Measurements from ENCODE around the gene STPG1. TPM values are rescaled to one million over a fixed set of nuclear protein-coding genes. Genes with fewer than 3 reads are reported as not detected.

STPG1 gene
- polyA plus RNA-seq, 3 donors from 2014 or later = 0.42 to 0.62 TPM; not detected in 1

DNA sequence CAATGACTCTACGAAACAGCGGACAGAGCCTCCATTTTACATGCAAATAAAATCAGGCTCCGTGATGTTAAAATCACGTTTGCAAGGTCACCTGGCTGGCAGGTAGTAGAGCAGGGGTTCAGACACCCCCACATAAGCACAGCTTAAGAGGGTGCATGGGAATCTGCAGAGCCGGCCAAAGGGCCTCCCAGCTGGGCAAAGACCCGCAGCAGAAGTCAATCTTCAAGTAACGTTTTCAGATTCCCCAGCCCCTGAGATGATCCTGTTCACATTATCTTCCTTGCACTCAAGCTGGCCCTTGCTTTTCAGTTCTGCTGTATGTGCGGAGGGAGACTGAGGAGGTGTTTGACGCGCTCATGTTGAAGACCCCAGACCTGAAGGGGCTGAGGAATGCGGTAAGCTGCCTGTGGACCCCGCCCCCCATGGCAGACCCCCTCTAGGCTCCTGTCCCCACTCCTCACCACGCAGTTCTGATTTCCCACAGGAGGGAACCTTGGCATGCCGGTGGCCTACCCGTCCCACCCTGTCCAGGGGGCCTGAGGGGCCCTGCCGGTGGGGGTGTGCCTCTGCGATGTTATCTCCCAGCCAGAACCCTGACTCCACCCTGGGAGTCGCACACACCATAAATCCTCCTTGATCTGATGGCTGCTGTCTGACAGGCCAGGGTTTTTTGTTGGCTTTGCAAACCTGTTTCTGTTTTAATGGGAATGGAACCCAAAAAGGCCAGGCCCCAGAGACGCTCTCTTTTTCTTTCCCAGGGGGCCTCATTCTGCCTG, 66.2 kb downstream of the STPG1 start:
- Mint-ChIP-seq H3K4me3 (no peak overlapping the region), H3K27ac (no peak overlapping the region), H3K27me3 (ENCODE audit: low read depth in 3 of 3) (peaks cover 0 to 6% (median under 1%) of the 10 kb centered on the region in 3 donors), H3K4me1 (no peaks in the 10 kb centered on the region), H3K36me3 (no peaks in the 10 kb centered on the region), H3K9me3 (peaks cover 0 to under 1% (median 0%) of the 10 kb centered on the region in 6 donors)
- DNase-seq = no peak

DNA sequence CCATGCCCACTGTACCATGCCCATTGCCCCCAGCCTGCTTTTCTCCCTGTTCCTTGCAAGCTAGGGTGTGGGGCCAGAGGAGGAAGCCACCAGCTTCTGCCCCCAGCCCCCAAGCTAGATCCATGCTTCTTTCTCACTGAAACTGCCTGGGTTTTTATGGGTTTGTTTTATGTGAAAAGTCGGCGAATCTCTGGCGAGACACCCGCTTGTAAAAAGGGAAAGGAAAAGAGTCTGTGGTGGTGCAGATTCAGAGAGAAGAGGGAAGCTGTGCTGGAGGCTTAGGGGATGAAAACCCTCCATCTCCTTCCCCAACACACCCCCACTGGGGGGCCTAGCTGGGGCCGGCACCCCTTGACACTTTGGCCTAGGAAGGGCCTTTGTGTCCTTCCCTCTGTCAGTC, 68.2 kb downstream of the STPG1 start:
- H3K4me3 Mint-ChIP-seq = no peak overlapping the region
- no peaks in the 10 kb centered on the region for H3K4me1 Mint-ChIP-seq
- peaks cover 0 to 1% (median 0%) of the 10 kb centered on the region in 6 donors for H3K9me3 Mint-ChIP-seq
- H3K27ac Mint-ChIP-seq = no peak overlapping the region
- H3K27me3 Mint-ChIP-seq (ENCODE audit: low read depth in 3 of 3) = peaks cover 0 to 5% (median 3%) of the 10 kb centered on the region in 3 donors
- no peak for DNase-seq
- no peaks in the 10 kb centered on the region for H3K36me3 Mint-ChIP-seq

DNA sequence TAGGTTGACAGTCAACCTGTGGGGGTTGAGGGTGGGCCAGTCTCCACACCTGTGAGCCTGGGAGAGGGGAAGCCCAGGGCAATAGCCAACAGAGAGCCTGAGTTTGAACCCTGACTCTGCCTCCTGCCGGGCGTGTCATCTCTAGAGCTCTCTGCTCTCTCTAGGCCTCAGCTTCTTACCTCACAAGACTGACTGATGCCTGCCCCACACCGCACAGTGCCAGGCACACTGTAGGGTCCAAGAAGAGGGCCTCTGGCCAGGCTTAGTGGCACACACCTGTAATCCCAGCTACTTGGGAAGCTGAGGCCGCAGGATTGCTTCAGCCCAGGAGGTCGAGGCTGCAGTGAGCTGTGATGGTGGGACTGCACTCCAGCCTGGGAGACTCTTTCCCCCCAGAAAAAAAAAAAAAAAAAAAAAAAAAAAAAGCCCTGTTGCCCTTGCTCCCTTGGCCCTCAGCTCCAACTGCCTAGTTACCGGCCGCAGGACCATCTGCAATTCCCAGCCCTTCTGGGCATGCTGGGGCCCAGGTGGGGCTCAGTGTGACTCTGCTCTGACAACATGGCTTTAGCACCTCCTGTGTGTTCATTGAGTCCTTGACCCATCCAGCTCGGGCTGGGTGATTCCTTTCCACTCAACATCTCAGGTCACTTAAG, 69.4 kb downstream of the STPG1 start:
- Mint-ChIP-seq H3K4me1 (no peaks in the 10 kb centered on the region), H3K27me3 (ENCODE audit: low read depth in 3 of 3) (peaks cover 0 to 5% (median 3%) of the 10 kb centered on the region in 3 donors), H3K27ac (no peak overlapping the region), H3K9me3 (peaks cover 0 to 1% (median 0%) of the 10 kb centered on the region in 6 donors), H3K36me3 (no peaks in the 10 kb centered on the region), H3K4me3 (no peak overlapping the region)
- DNase-seq = no peak

DNA sequence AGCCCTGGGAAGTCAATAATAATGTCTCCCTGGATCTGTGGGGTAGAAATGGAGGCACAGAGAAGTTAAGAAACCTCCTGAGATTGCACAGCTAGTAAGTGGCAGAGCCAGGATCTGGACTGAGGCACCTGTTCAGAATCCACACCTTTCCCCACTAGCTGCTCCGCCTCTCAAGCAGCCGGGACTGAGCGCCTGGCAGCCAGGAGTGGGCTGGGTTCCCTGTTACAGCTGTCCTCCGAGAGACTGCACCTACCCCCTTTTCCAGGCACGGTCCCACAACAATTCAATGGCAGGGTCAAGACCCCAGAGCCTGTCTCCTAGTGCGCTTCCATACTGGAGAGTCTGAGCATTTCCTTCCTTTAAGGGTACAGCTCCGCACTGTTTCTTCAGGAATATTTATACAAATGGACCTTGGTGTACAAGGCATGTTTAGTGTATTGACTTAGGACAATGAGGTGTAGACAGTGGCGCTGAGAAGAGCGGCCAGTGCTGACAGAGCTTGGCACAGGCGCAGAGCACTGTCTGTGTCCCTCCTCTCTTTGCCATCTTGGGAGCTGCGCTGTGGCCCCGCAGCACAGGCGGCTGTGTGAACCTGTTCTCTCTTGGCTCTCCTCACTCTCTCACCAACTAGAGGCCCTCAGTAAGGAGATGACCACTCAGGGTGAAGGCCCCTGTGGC, 70.0 kb downstream of the STPG1 start:
- peaks cover 0 to 1% (median 0%) of the 10 kb centered on the region in 6 donors for H3K9me3 Mint-ChIP-seq
- no peaks in the 10 kb centered on the region for H3K4me1 Mint-ChIP-seq
- H3K36me3 Mint-ChIP-seq = no peaks in the 10 kb centered on the region
- H3K27me3 Mint-ChIP-seq (ENCODE audit: low read depth in 3 of 3) = peaks cover 0 to 5% (median 1%) of the 10 kb centered on the region in 3 donors
- H3K27ac Mint-ChIP-seq = no peak overlapping the region
- no peak for DNase-seq
- H3K4me3 Mint-ChIP-seq = no peak overlapping the region

DNA sequence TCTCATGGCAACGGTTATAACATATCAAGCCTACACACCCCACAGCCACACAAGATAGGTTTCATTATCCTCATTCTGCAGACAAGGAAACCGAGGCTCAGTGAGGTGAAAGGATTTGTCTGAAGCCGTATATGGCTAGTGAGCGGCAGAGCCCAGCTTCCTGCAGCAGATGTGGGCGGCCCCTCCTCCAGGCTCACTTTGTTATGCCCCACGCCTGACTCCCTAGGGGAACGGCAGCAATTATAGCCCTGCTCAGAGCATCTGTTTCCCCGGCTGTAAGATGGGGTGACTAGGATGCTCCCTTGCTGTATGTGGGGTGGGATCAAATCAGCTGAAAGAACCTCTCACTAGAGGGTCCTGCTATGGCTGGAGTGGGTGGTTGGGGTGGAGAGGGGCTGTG, 72.3 kb downstream of the STPG1 start:
- Mint-ChIP-seq H3K36me3 (no peaks in the 10 kb centered on the region), H3K9me3 (peaks cover 0 to 1% (median 0%) of the 10 kb centered on the region in 6 donors), H3K27ac (no peak overlapping the region), H3K4me1 (no peaks in the 10 kb centered on the region), H3K27me3 (ENCODE audit: low read depth in 3 of 3) (peaks cover under 1 to 8% (median 1%) of the 10 kb centered on the region in 3 donors), H3K4me3 (no peak overlapping the region)
- DNase-seq = no peak

DNA sequence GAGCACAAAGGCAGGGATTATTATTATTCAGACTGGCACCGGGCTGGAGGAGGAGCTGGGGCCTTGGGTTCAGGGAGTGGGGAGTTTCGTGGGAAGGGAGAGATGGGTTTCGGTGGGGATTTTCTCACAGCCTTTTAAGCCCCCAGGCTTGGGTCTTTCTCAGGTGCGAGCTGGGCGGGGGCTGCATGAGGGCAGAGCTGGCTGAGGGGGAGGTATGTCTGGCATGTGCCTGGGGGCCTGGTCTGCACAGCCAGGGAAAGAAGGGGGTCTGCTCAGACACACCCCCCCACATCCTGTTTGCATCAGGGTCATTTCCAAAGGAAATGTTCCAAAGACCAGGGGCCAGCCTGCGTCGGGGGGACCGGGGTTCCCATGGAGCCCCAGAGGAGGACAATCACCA, 72.8 kb downstream of the STPG1 start:
- peaks cover 0 to 8% (median 1%) of the 10 kb centered on the region in 3 donors for H3K27me3 Mint-ChIP-seq (ENCODE audit: low read depth in 3 of 3)
- no peaks in the 10 kb centered on the region for H3K36me3 Mint-ChIP-seq
- no peak for DNase-seq
- no peaks in the 10 kb centered on the region for H3K4me1 Mint-ChIP-seq
- H3K9me3 Mint-ChIP-seq = peaks cover 0 to 1% (median 0%) of the 10 kb centered on the region in 6 donors
- no peak overlapping the region for H3K4me3 Mint-ChIP-seq
- no peak overlapping the region for H3K27ac Mint-ChIP-seq

DNA sequence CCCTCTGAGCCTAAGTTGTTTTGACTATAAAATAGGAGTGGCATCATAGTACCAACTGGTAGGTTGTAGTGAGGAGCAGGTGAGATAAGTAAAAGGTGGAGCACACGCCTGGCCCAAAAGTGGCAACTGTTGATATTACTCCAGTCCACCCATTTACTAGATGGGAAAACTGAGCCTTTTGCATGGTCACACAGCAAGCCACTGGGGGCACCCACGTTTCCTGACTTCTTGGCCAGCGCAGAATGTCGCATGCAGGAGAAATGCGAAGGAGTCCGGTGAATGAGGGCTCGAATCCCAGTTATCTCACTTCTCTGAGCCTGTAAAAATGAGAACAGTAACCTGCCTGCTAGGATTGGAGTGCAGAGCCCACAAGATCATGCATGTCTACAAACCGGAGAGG, 73.6 kb downstream of the STPG1 start:
- DNase-seq = no peak
- Mint-ChIP-seq H3K4me3 (no peak overlapping the region), H3K36me3 (no peaks in the 10 kb centered on the region), H3K27me3 (ENCODE audit: low read depth in 3 of 3) (peaks cover 0 to 8% (median 1%) of the 10 kb centered on the region in 3 donors), H3K9me3 (peaks cover 0 to 1% (median 0%) of the 10 kb centered on the region in 6 donors), H3K27ac (peak overlapping the region in 1 of 6 donors; percentile 8), H3K4me1 (no peaks in the 10 kb centered on the region)

DNA sequence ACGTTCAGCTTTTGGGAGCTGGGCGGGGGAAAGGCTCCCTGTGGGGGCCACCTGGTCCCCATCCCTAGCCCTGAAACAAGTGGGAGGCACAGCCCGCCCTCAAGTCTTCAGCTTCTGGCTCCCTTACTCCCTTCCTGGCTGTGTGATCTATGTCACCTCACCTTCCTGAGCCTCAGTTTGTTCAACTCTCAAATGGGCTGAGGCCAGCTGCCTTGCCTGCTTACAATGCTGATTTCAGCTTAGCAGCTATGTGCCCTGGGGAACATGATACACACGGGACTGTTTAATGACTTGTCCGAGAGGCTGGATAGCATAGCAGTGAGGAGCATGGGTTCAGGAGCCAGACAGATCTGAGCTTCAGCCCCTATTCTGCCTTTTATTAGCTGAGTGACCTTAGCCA, 75.1 kb downstream of the STPG1 start:
- no peak overlapping the region for H3K4me3 Mint-ChIP-seq

DNA sequence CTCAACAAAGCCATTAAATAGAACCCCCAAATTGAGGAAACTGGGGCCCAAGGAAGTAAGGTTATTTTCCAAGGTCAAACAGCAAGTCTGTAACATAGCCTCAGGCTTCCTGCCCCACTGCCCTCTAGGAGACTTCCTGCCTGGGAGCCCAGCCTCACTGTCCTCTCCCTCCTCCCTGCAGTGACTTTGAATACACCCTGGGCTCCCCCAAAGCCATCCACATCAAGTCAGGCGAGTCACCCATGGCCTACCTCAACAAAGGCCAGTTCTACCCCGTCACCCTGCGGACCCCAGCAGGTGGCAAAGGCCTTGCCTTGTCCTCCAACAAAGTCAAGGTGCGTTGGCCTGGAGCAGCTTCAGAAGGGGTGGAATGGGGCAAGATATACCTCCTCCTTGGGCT, 76.1 kb downstream of the STPG1 start:
- H3K4me1 Mint-ChIP-seq = no peaks in the 10 kb centered on the region
- H3K27me3 Mint-ChIP-seq (ENCODE audit: low read depth in 3 of 3) = peaks cover 0 to 8% (median 1%) of the 10 kb centered on the region in 3 donors
- no peak for DNase-seq
- H3K9me3 Mint-ChIP-seq = peaks cover 0 to 1% (median 0%) of the 10 kb centered on the region in 6 donors
- H3K27ac Mint-ChIP-seq = no peak overlapping the region
- H3K4me3 Mint-ChIP-seq = no peak overlapping the region
- H3K36me3 Mint-ChIP-seq = no peaks in the 10 kb centered on the region

More for the DNA sequence above, 75.1 kb downstream of the STPG1 start:
- peaks cover 0 to 8% (median 1%) of the 10 kb centered on the region in 3 donors for H3K27me3 Mint-ChIP-seq (ENCODE audit: low read depth in 3 of 3)
- H3K27ac Mint-ChIP-seq = no peak overlapping the region
- H3K4me1 Mint-ChIP-seq = no peaks in the 10 kb centered on the region
- H3K36me3 Mint-ChIP-seq = no peaks in the 10 kb centered on the region
- DNase-seq = no peak
- H3K9me3 Mint-ChIP-seq = peaks cover 0 to 1% (median 0%) of the 10 kb centered on the region in 6 donors

DNA sequence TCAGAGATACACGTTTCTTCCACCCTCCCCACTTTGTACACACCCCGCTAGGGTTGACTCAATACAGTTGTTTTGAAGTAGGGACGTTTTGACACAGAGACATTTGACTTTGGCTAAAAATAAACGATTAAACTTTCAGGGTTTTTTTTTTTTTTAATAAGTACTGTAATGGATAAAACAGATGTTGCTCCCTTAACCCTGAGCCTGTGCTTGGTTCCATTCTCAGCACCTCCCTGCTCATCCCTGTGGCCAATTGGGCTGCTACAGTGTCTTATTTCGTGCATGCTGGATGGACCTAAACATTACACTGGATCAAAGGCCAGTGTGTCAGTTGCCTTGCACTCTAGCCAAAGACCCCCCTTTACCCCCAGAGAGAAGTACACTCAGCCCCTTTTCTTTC, 77.5 kb downstream of the STPG1 start:
- H3K4me3 Mint-ChIP-seq = no peak overlapping the region
- no peaks in the 10 kb centered on the region for H3K4me1 Mint-ChIP-seq
- no peaks in the 10 kb centered on the region for H3K36me3 Mint-ChIP-seq
- H3K9me3 Mint-ChIP-seq = no peaks in the 10 kb centered on the region
- DNase-seq = no peak
- no peak overlapping the region for H3K27ac Mint-ChIP-seq
- peaks cover 1 to 5% (median 2%) of the 10 kb centered on the region in 3 donors for H3K27me3 Mint-ChIP-seq (ENCODE audit: low read depth in 3 of 3)

DNA sequence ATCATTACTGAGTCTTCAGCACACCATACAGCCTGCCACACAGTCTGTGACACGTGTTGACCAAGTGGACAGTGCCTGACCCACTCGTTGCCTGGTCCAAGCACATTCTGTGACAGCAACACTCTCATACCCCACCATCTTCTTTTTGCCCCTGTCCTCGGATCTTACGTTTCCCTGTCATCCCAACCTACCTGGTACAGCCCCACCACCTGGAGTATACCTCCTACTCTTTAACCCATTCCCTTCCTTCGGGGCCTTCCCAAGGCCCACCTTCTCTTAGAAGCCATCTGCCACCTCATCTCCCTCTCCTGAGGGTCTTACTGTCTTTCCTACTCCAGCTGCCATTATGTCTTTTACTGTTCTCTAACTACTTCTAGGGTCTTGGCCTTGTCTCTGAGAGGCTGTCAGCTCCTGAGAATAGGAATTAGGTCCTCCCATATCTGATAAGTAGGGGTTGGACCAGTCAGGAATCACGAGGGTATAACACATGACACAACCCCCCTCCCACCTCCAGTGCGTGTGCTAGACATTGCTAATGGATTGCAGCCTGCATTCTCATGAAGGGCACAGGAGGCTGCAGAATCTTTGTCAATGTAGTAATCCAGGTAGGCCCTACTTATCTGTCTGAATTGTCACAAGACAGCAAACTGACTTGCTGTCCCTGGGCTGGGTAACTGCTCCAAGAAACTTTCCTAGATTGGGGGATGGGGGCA, 81.5 kb downstream of the STPG1 start:
- Mint-ChIP-seq H3K4me1 (no peaks in the 10 kb centered on the region), H3K36me3 (no peaks in the 10 kb centered on the region), H3K27me3 (ENCODE audit: low read depth in 3 of 3) (peaks cover 2 to 6% (median 5%) of the 10 kb centered on the region in 3 donors), H3K9me3 (no peaks in the 10 kb centered on the region), H3K27ac (no peak overlapping the region), H3K4me3 (no peak overlapping the region)
- DNase-seq = no peak

DNA sequence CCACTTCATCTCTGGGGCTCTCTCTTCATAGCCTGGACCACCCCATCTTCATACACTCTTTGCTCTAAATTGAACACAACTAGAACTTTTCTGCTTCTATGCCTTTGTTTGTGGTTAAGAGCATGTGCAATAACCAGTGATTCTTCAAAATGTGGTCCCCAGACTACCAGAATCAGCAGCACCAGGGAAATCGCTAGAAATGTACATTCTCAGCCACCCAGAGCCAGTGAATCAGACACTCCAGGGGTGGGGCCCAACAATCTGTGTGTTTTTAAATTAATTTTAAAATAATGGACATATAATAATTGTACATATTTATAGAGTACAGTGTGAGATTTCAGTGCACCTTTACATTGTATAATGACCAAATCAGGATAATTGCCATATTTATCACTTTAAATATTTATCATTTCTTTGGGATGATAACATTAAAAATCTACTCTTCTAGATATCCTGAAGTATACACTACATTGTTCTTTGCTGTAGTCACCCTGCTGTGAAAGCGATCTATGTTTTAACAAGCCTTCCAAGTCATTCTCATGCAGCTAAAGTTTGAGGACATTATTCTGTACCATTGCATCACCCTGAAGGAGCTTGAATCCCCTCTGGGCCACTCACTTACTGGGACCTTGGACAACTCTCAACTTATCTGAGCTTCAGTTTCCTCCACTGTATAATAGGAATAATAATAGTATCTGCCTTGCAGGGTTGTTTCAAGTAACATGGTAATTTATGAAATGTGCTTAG, 83.6 kb downstream of the STPG1 start:
- Mint-ChIP-seq H3K27ac (no peak overlapping the region), H3K27me3 (ENCODE audit: low read depth in 3 of 3) (peaks cover 2 to 3% (median 2%) of the 10 kb centered on the region in 3 donors), H3K9me3 (no peaks in the 10 kb centered on the region), H3K4me3 (no peak overlapping the region), H3K36me3 (no peaks in the 10 kb centered on the region), H3K4me1 (no peaks in the 10 kb centered on the region)
- DNase-seq = no peak

DNA sequence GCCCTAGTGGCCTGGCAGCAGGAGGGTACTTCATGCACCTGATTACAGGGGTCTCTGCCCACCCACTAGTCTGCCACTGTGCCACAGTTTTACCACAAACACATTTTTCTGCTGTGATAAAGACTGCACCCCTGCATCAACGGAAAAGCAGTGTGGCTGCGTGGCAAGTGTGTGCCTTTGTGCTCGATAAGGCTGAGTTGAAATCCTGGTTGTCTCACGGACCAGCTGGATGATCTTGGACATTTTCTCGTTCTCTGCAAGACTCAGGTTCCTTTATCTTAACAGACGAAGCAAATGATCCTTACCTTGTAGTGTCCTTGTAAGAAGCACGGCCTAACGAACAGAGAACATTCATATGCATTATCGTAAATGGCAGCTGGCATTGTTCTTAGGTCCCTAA, 84.3 kb downstream of the STPG1 start:
- H3K4me3 Mint-ChIP-seq = no peak overlapping the region
- peaks cover 2 to 3% (median 2%) of the 10 kb centered on the region in 3 donors for H3K27me3 Mint-ChIP-seq (ENCODE audit: low read depth in 3 of 3)
- no peaks in the 10 kb centered on the region for H3K9me3 Mint-ChIP-seq
- no peaks in the 10 kb centered on the region for H3K4me1 Mint-ChIP-seq
- no peak for DNase-seq
- H3K27ac Mint-ChIP-seq = no peak overlapping the region
- H3K36me3 Mint-ChIP-seq = no peaks in the 10 kb centered on the region

Data from immature natural killer cell (primary cell).